DMS 273 (cell line): Measurements from ENCODE around the gene SLC2A2.

Experiments used
- DNase-seq: peaks from one replicate; lab custom pipeline; 2025; ENCODE audit not compliant: unreplicated experiment; lab: John Stamatoyannopoulos, UW

SLC2A2 gene

GRCh38 chr3:171038342-171038741 lies 11.8 kb upstream of the SLC2A2 start:
- DNase-seq = peak; percentile 18

GRCh38 chr3:171028779-171029232 lies 2.3 kb upstream of the SLC2A2 start:
- no peak for DNase-seq

DNA sequence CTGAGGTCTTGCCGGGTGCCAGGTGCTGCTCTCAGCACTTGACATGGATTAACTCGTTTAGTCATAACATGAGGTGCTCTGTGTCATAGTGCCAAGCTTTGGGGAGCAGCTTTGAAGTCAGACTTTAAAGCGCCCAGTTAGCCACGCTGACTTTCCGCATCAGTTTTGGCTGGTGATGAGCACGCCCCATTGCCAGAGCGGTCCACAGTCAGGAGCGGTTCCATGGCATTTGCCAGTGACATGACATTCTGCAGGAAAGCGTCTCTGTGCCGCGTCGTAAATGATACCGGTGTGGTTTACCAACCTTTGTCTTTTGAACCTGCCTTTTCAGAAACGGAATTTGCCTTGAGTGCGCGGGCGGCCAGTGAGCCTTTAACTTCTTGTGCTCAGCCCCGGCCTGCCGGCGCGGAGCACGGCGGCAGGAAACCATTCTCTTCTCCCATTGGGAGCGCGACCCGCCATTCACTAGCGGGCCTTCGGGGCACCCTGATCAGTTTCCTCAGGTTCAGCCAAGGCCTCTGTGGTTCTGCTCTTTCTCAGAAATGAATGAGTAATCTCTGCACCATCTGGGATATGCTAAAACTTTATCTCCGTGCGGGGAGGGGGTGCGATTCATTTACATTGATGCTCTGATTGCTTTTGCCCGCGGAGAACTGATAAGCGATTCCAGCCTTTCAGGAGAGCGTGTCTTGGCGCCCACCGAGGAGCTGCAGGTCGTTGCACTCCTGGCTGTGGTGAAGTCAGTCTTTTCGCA lies 1.7 kb upstream of the SLC2A2 start:
- DNase-seq = peak; percentile 80

GRCh38 chr3:171023566-171023965 lies 3.0 kb downstream of the SLC2A2 start:
- no peak for DNase-seq

DNA sequence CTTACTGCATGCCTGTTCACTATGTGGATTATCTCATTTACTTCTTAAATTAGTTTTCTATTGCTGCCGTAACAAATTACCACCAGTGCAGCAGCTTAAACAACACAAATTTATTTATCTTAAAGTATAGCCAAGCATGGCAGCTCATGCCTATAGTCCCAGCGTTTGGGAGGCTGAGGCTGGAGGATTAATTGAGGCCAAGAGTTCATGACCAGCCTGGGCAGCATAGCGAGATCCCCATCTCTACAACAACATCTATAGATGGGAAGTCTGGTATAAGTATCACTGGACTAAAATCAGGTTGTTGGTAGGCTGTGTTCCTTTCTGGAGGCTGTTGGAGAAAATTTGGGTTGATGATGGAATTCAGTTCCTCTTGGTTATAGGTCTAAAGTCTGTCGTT lies 5.1 kb downstream of the SLC2A2 start:
- DNase-seq = no peak

- peak; percentile 25 for DNase-seq
Observed at GRCh38 chr3:171018156-171018935, 8.2 kb downstream of the SLC2A2 start.

DNA sequence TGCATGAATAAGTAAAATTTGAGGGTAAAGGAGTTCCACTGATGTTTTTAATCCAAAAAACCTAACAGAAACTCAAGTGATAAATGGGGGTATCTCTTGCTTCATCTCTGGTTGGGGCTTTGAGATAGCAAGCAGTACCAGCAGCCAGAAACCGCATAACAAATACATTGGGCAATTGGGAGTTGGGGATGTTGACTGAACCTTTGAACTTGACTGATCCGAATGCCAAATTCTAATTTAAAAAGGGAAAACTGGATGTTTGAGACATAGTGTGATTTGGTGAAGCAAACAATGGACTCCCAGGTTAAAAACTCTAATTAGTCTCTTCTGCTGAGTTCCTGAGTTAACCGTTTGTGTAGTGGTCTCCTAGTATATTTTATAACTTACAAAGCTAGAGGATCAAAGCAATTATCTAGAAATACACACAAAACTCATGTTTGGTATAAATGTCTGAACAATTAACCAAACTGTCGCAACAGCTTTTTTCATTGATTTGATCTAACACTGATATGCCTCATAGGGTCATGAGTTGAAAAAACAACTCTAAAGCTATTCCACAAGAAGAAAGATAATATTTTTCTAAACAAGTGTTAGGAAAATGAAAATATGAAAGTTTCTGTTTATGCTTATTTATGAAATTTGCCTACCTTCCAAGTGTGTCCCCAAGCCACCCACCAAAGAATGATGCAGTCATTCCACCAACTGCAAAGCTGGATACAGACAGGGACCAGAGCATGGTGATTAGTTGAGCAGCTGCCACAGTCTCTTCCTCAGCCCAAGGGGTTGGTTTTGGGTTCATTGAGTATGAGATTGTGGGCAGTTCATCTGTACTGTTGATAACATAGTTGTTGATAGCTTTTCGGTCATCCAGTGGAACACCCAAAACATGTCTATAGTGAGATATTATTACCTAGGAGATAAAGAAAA lies 12.4 kb downstream of the SLC2A2 start:
- DNase-seq = no peak

DNA sequence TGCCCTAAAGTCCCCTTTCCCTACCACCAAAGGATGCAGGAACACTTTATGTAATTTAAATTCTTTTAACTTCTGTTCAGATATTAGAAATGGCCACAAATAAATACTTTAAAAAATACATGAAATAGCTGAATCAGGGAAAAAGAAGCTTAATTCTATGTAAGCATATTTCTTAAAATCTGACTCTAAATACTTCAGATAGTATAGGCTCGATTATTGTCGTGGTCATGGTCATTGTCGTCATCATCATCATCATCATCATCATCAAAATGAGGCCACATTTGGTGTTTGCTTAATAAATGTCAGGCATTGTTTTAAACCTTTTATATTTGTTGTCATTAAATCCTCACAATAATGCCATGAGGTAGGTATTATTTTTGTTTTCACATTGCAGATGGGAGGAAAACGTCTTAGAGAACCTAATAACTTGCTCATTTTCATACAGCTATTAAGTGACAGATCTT lies 14.6 kb downstream of the SLC2A2 start:
- no peak for DNase-seq

- DNase-seq = no peak
Observed at GRCh38 chr3:171011109-171011872, 15.2 kb downstream of the SLC2A2 start.

GRCh38 chr3:171007316-171007715 lies 19.2 kb downstream of the SLC2A2 start:
- DNase-seq = no peak

DNA sequence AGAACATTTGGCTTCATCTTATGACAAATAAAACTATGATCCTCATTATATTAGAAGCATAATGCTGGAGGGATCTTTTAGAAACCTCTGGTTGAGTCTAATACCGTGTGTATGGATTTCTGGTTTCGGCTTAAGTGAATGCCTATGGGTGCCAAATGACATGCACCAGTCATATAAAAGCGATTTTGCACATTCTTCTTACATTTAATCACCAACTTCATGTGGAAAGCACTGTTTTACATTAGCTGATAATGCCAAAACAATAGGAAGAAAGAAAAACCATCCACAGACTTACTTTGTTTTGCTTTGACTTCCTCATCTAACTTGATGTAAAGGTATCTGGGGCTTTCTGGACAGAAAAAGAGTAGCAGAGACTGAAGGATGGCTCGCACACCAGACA lies 20.9 kb downstream of the SLC2A2 start:
- DNase-seq = no peak

GRCh38 chr3:171001957-171002694 lies 24.4 kb downstream of the SLC2A2 start:
- no peak for DNase-seq

- DNase-seq = no peak
Observed at GRCh38 chr3:171001250-171001893, 25.1 kb downstream of the SLC2A2 start.

- no peak for DNase-seq
Observed at GRCh38 chr3:171000281-171000680, 26.2 kb downstream of the SLC2A2 start.

DNA sequence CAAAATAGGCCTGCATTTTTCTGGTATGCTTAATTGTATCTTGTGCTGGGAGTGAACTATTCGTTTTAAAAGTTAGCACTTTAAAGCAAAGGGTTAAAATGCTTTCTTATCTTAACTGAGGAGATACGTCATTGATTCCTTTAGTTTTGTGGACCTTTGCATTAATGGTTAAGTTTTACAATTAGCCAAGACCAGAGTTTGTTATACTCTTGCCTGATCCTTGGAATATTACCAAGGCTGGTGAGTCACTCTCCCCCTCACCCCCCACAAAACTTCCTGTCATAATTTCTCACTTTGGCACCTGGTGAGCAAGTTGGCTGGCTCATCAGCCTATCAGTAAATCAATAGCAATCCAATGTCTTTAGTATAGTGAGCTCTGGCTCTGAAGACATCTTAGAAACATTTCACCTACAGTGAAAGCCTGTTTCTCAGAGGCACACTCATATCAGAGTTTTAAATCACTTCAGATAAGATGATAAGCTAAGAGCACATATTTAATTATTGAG lies 26.7 kb downstream of the SLC2A2 start:
- DNase-seq = peak; percentile 33

- DNase-seq = no peak
Observed at GRCh38 chr3:170997961-170998913, 28.3 kb downstream of the SLC2A2 start.

DNA sequence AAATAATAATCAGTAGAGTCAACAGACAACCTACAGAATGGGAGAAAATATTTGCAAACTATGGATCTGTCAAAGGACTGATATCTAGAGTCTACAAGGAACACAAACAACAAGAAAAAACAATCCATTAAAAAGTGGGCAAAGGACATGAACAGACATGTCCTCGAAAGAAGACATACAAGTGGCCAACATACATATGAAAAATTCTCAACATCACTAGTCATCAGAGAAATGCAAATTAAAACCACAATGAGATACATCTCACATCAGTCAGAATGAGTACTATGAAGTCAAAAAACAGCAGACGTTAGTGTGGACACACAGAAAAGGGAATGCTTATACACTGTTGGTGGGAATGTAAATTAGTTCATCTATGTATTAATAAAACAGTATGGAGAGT lies 33.7 kb downstream of the SLC2A2 start:
- no peak for DNase-seq

GRCh38 chr3:170991664-170992063 lies 34.9 kb downstream of the SLC2A2 start:
- DNase-seq = no peak
